A673 (cell line): ENCODE measurements around the gene DNAJA4. TPM values are rescaled to one million over a fixed set of nuclear protein-coding genes. Genes with fewer than 3 reads are reported as not detected.

Source experiments
- BruUV-seq: library from RNA; stranded (reverse); fragments of 400-500 nt; replicated peaks from 2 replicates; lab custom pipeline; 2021; lab: Mats Ljungman, UMichigan
- CTCF ChIA-PET: fragments of 300-600 bp; sonication (Branson Sonifier 250); formaldehyde crosslinking; loops from one replicate; lab custom pipeline; 2022; ENCODE audit warnings: antibody characterized with exemption; lab: Charles Lee
- POLR2A ChIA-PET: fragments of 300-600 bp; sonication (Branson Sonifier 250); formaldehyde crosslinking; loops from one replicate; lab custom pipeline; 2022; ENCODE audit warnings: antibody characterized with exemption; ENCODE audit not compliant: low non-redundant PET; lab: Charles Lee
- DNase-seq: peaks from one replicate; pipeline ENCODE4 v3.0.0-alpha.2; 2015; ENCODE audit warnings: low spot score
- H3K27ac ChIP-seq: fragments of 200-600 bp; sonication (generic); 2 replicates; pipeline ENCODE4 v1.5.1; 2016; ENCODE audit warnings: mixed run types, low read depth, mild to moderate bottlenecking, mixed read lengths, antibody characterized with exemption, low read length; ENCODE audit not compliant: poor library complexity, severe bottlenecking
- H3K27me3 ChIP-seq: fragments of 200-600 bp; sonication (generic); replicated peaks from 2 replicates; pipeline ENCODE4 v1.6.1; 2017; ENCODE audit warnings: mixed run types, low read depth, mild to moderate bottlenecking, mixed read lengths, antibody characterized with exemption, low read length; ENCODE audit not compliant: insufficient read depth, poor library complexity
- H3K36me3 ChIP-seq: fragments of 200-600 bp; sonication (generic); 2 replicates; pipeline ENCODE4 v1.6.1; 2016; ENCODE audit warnings: mixed run types, mild to moderate bottlenecking, mixed read lengths, antibody characterized with exemption, low read length; ENCODE audit not compliant: insufficient read depth, poor library complexity, severe bottlenecking
- H3K4me1 ChIP-seq: fragments of 200-600 bp; sonication (generic); 2 replicates; pipeline ENCODE4 v1.6.1; 2017; ENCODE audit warnings: mixed run types, mild to moderate bottlenecking, mixed read lengths, antibody characterized with exemption, low read length; ENCODE audit not compliant: insufficient read depth, poor library complexity, severe bottlenecking
- H3K4me3 ChIP-seq: fragments of 200-600 bp; sonication (generic); 2 replicates; pipeline ENCODE4 v1.5.1; 2016; ENCODE audit warnings: low read depth, mixed run types, mild to moderate bottlenecking, mixed read lengths, low read length; ENCODE audit not compliant: poor library complexity, severe bottlenecking
- H3K9me3 ChIP-seq: fragments of 200-600 bp; sonication (generic); 2 replicates; pipeline ENCODE4 v1.6.1; 2016; ENCODE audit warnings: mixed run types, low read depth, mild to moderate bottlenecking, mixed read lengths, antibody characterized with exemption, low read length; ENCODE audit not compliant: poor library complexity, severe bottlenecking
- EZH2 ChIP-seq: fragments of 200-600 bp; sonication (generic); IDR thresholded peaks from 2 replicates; pipeline ENCODE4 v1.6.1; 2017; ENCODE audit warnings: borderline replicate concordance, low read depth, mild to moderate bottlenecking, mixed read lengths, antibody characterized with exemption, low read length; ENCODE audit not compliant: poor library complexity, severe bottlenecking
- intact Hi-C: fragments of 100-400 bp; cut with micrococcal nuclease; formaldehyde crosslinking; loops from one replicate; pipeline ENCODE4 v1.10.0; 2022; ENCODE audit not compliant: unreplicated experiment
- total RNA-seq: library from RNA; stranded (reverse); gene quantifications from 2 replicates; pipeline ENCODE4 v1.2.3, GENCODE V29; 2021
- TF ChIP-seq, protein P1 (sequence below): fragments of 300-800, 200-600 bp; sonication (generic); conservative IDR thresholded peaks from 2 replicates; pipeline ENCODE4 v1.5.1; 2017; ENCODE audit warnings: low read depth, mild to moderate bottlenecking, antibody characterized with exemption, low read length, moderate library complexity, mixed read lengths

The DNAJA4 gene
- total RNA-seq, 1 experiment from 2014 or later: 15.7 TPM

DNA sequence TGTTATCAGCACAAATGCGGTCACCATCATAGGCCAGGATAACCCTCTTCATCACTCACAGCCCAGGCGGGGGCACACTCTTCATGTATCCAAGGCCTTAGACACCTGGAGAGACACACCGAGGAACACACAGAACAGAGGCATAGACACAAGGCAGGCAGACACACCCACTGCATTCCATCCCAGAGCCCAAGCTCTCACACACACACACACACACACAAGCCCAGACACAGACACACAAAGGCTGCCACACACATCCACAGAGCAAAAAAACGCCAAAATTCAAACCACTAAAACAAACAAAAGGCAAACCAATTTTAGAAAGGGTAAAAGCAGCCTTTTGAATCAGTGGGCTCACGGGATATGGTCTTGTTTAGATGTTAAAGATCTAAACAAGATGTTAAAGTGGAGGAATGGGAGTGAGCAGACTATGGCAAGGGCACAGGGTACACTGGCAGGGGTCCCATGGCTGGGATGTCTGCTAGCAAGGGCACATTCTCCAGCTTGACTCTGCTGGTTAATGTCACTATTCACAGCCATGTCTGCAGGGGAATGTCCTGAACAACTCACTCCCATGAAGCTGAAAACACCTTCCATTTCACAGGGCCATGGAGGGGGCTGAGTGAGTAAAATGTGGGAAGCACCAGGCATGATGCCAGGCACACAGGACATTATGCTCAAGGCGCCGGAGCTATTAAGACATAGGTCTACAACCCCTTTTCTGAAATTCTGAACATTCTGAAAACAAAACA lies 60.9 kb downstream of the DNAJA4 start:
- Histone ChIP-seq H3K27me3 (no peaks in the 10 kb centered on the region), H3K36me3 (no peaks in the 10 kb centered on the region), H3K4me3 (no peak overlapping the region), H3K9me3 (no peaks in the 10 kb centered on the region), H3K27ac (no peak overlapping the region), H3K4me1 (peaks cover 22% of the 10 kb centered on the region)
- ChIA-PET POLR2A (interaction anchor here (0.6 kb wide), 1 partner anchor 107 kb away, joined by 22 read pairs; no protein-coding TSS in a partner anchor), CTCF (no interaction called here)
- no peak for TF ChIP-seq EZH2
- TF ChIP-seq, protein P1, sequence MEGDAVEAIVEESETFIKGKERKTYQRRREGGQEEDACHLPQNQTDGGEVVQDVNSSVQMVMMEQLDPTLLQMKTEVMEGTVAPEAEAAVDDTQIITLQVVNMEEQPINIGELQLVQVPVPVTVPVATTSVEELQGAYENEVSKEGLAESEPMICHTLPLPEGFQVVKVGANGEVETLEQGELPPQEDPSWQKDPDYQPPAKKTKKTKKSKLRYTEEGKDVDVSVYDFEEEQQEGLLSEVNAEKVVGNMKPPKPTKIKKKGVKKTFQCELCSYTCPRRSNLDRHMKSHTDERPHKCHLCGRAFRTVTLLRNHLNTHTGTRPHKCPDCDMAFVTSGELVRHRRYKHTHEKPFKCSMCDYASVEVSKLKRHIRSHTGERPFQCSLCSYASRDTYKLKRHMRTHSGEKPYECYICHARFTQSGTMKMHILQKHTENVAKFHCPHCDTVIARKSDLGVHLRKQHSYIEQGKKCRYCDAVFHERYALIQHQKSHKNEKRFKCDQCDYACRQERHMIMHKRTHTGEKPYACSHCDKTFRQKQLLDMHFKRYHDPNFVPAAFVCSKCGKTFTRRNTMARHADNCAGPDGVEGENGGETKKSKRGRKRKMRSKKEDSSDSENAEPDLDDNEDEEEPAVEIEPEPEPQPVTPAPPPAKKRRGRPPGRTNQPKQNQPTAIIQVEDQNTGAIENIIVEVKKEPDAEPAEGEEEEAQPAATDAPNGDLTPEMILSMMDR: no peak
- BruUV-seq: no TSS peak
- DNase-seq: no peak
- intact Hi-C loops: no loop called here

DNA sequence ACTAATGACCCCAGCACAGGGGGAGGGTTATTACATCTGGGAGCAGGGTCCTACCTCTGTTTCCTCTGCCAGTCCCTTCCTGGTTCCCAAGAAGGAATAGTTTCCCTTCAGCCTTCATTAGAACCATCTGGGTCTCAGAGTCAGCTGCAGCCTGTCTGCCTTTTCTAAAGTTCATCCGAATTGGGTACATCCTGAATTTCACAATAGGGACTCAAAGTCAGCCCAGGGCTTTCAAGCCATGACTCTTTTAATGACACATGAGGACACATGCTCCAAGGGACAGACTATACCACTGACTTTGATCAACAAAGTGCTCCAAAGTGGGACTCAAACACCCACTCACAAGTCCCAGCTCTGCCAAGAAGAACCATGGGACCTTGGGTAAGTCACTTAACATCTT lies 63.1 kb downstream of the DNAJA4 start:
- no peak for TF ChIP-seq EZH2
- TF ChIP-seq, protein P1: no peak
- no TSS peak for BruUV-seq
- ChIA-PET POLR2A (no interaction called here), CTCF (no interaction called here)
- Histone ChIP-seq H3K4me1 (peaks cover 10% of the 10 kb centered on the region), H3K36me3 (no peaks in the 10 kb centered on the region), H3K9me3 (no peaks in the 10 kb centered on the region), H3K27ac (no peak overlapping the region), H3K4me3 (no peak overlapping the region), H3K27me3 (no peaks in the 10 kb centered on the region)
- intact Hi-C loops: no loop called here
- DNase-seq: no peak

DNA sequence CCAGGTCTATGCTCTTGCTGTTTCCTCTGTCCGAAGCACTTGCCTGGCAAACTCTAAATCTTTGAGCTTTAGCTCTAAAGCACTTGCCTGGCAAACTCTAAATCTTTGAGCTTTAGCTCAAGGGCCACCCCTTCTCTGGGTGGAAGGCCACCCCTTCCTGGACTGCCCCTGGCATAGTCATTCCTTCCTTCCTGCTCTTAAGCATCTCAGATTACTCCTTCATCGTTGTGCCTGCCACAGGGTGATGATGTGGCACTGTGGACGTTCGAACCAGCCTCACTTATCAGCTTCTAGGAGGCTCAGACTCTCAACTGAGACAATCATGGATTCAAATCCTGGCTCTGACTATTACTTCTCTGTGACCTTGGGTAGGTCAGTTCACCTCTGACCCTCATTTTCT lies 65.3 kb downstream of the DNAJA4 start:
- TF ChIP-seq, protein P1: no peak
- no peak for TF ChIP-seq EZH2
- Histone ChIP-seq H3K4me1 (no peaks in the 10 kb centered on the region), H3K4me3 (no peak overlapping the region), H3K36me3 (no peaks in the 10 kb centered on the region), H3K9me3 (no peaks in the 10 kb centered on the region), H3K27ac (no peak overlapping the region), H3K27me3 (no peaks in the 10 kb centered on the region)
- no TSS peak for BruUV-seq
- no peak for DNase-seq
- intact Hi-C loops: no loop called here
- ChIA-PET POLR2A (no interaction called here), CTCF (no interaction called here)

Other genes with a start within 250 kb of the DNAJA4 start
- 26.0 and 29.4 TPM in 2 replicates for gene TBC1D2B, start 186.9 kb upstream of the DNAJA4 start, total RNA-seq
- not detected in 2 replicates for gene SH2D7, start 172.0 kb upstream of the DNAJA4 start, total RNA-seq
- 1.7 and 2.1 TPM in 2 replicates for gene CIB2, start 133.1 kb upstream of the DNAJA4 start, total RNA-seq
- gene IDH3A, start 115.2 kb upstream of the DNAJA4 start, total RNA-seq: 83.8 and 112 TPM in 2 replicates
- gene ACSBG1, start 30.0 kb upstream of the DNAJA4 start, total RNA-seq: 0.35 and 0.45 TPM in 2 replicates
- gene SKIC8, start 35.0 kb downstream of the DNAJA4 start, total RNA-seq: 55.5 and 57.9 TPM in 2 replicates
- gene CRABP1, start 75.8 kb downstream of the DNAJA4 start, total RNA-seq: 57.1 and 61.2 TPM in 2 replicates
- 85.9 and 86.4 TPM in 2 replicates for gene IREB2, start 173.7 kb downstream of the DNAJA4 start, total RNA-seq
- 0.37 TPM in 1 of 2 replicates, not detected in the other for gene HYKK, start 243.0 kb downstream of the DNAJA4 start, total RNA-seq